ENCODE measurements around the gene EDEM1. TPM values are rescaled to one million over a fixed set of nuclear protein-coding genes. Genes with fewer than 3 reads are reported as not detected.

Gene EDEM1
- total and polyA plus RNA-seq, 10 of the 15 experiments (the other 5 are each of a cell fraction or from before 2014, with no cell fraction given) = 18.9 to 138 (median 57.5) TPM

DNA sequence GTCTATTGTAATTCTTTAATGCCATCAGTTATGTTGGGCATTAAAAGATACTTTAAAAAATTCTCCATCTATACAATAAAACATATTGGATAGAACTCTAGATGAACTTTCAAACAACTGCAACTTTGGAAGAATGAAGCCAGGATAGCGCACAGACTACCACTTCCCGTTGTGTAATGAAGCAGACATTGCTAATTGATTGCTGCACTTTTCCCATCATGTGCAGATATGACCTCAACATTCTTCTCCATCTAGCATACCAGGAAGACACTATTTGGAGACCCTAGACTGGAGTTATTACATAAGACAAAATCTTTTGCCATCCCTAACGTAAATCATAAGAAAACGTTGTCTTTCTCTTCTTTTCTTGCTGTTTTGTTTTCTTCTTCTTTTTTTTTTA lies 75.0 kb downstream of the EDEM1 start:
- POLR2A ChIA-PET = no interaction called here
- no peak for DNase-seq (ENCODE audit: low read depth, low spot score)
- Histone ChIP-seq H4K20me1 (ENCODE audit: control insufficient read depth, insufficient read depth) (no peaks in the 10 kb centered on the region), H3K4me1 (ENCODE audit: control insufficient read depth, insufficient read depth, low read length) (no peaks in the 10 kb centered on the region), H3K27ac (ENCODE audit: control insufficient read depth, insufficient read depth) (no peak overlapping the region), H3K4me2 (ENCODE audit: control insufficient read depth, insufficient read depth) (no peak overlapping the region), H3K79me2 (ENCODE audit: control insufficient read depth, insufficient read depth, low read length) (no peaks in the 10 kb centered on the region), H3K27me3 (replicated peaks in 1 of 2; ENCODE audit: control insufficient read depth in 2 of 2, insufficient read depth in 2 of 2, low read length in 1 of 2) (no peaks in the 10 kb centered on the region), H3K9ac (ENCODE audit: control insufficient read depth, insufficient read depth, low read length) (no peak overlapping the region), H3K9me3 (replicated peaks; ENCODE audit: control insufficient read depth, insufficient read depth, low read length) (no peaks in the 10 kb centered on the region), H3K36me3 (ENCODE audit: control insufficient read depth in 2 of 2, insufficient read depth in 2 of 2, low read length in 1 of 2) (no peaks in the 10 kb centered on the region), H2AFZ (ENCODE audit: control insufficient read depth, low read depth, low read length) (no peak overlapping the region), H3K4me3 (no peak overlapping the region)
- in situ Hi-C loops (cut with MboI) = no loop called here
- intact Hi-C loops (cut with micrococcal nuclease; ENCODE audit: unreplicated experiment) = no loop called here
- BruUV-seq (replicated peaks) = no TSS peak
- SMC1A ChIA-PET (ENCODE audit: uncharacterized antibody, unreplicated experiment) = interaction anchor here (1.4 kb wide), 1 partner anchor 35 kb away, joined by 4 read pairs; no protein-coding TSS in a partner anchor
- CTCF ChIA-PET = interaction anchor here (0.6 to 1.5 kb wide), 3 partner anchors 15 to 183 kb away, joined by 3 to 4 read pairs (median 3); no protein-coding TSS in a partner anchor
- FAIRE-seq = no peak
- TF ChIP-seq MEF2B (IDR thresholded peaks at IDR 0.05; ENCODE audit: partially characterized antibody, poor library complexity, severe bottlenecking) (no peak), ZNF622 (IDR thresholded peaks at IDR 0.05) (no peak), SMAD5 (IDR thresholded peaks at IDR 0.05; ENCODE audit: low read depth) (no peak), POU2F2 (IDR thresholded peaks at IDR 0.05; ENCODE audit: borderline replicate concordance, low read depth, low read length) (no peak), TARDBP (IDR thresholded peaks at IDR 0.05; ENCODE audit: borderline replicate concordance) (no peak), NR2C2 (IDR thresholded peaks at IDR 0.05; ENCODE audit: borderline replicate concordance, control insufficient read depth, insufficient read length, low read depth) (no peak), KLF5 (IDR thresholded peaks at IDR 0.05; ENCODE audit: partially characterized antibody) (no peak), KAT2A (conservative IDR thresholded peaks at IDR 0.05; ENCODE audit: control insufficient read depth, low read depth, low read length) (no peak)
- TF ChIP-seq, protein P1, sequence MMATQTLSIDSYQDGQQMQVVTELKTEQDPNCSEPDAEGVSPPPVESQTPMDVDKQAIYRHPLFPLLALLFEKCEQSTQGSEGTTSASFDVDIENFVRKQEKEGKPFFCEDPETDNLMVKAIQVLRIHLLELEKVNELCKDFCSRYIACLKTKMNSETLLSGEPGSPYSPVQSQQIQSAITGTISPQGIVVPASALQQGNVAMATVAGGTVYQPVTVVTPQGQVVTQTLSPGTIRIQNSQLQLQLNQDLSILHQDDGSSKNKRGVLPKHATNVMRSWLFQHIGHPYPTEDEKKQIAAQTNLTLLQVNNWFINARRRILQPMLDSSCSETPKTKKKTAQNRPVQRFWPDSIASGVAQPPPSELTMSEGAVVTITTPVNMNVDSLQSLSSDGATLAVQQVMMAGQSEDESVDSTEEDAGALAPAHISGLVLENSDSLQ (IDR thresholded peaks at IDR 0.05) = no peak
- no peak for ATAC-seq
- 51% methylated on average over 4 of the region's 4 CpGs for WGBS (ENCODE audit: insufficient coverage, insufficient replicate concordance, low lambda C conversion rate, missing lambda C conversion rate)
- RAD21 ChIA-PET (ENCODE audit: unreplicated experiment) = no interaction called here

All from GM12878 (cell line).